ENCODE measurements around the gene SLC38A2.
A peak's percentile ranks its signal among the peaks of the same experiment; 100 is the strongest.

DNA sequence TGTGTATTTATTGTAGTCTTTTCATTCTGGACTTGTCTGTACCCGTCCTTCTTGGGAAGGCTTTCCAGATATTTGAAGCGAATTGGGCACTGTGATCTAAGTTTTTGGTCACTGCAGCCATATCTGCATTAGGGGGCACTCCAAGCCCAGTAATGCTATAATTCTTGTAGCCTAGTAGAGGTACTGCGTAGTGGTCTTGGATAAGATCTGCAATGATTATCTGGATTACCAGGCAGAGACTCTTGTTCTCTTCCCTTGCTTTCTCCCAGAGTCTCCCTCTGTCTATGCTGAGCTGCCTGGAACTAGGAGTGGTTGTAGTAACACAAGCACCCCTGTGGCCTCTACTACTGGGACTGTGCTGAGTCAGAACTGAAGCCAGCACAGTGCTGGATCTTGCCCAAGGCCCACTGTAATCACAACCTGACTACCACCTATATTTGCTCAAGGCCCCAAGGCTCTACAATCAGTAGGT is 30.0 kb downstream of the SLC38A2 start:
- TF ChIP-seq, protein P1, sequence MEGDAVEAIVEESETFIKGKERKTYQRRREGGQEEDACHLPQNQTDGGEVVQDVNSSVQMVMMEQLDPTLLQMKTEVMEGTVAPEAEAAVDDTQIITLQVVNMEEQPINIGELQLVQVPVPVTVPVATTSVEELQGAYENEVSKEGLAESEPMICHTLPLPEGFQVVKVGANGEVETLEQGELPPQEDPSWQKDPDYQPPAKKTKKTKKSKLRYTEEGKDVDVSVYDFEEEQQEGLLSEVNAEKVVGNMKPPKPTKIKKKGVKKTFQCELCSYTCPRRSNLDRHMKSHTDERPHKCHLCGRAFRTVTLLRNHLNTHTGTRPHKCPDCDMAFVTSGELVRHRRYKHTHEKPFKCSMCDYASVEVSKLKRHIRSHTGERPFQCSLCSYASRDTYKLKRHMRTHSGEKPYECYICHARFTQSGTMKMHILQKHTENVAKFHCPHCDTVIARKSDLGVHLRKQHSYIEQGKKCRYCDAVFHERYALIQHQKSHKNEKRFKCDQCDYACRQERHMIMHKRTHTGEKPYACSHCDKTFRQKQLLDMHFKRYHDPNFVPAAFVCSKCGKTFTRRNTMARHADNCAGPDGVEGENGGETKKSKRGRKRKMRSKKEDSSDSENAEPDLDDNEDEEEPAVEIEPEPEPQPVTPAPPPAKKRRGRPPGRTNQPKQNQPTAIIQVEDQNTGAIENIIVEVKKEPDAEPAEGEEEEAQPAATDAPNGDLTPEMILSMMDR (IDR thresholded peaks at IDR 0.05; ENCODE audit: insufficient read depth, low read depth, low read length) = peak; percentile 33
- no peak for TF ChIP-seq EZH2 (IDR thresholded peaks at IDR 0.05; ENCODE audit: insufficient read depth, low read length)
